SKM-1 treated with dmso at 0.1 percent for 144 hours (cell line): ENCODE data around the gene PEA15.

Experiments used
- DNase-seq: peaks from one replicate; lab custom pipeline; 2025; ENCODE audit not compliant: unreplicated experiment; lab: John Stamatoyannopoulos, UW

The PEA15 gene

DNA sequence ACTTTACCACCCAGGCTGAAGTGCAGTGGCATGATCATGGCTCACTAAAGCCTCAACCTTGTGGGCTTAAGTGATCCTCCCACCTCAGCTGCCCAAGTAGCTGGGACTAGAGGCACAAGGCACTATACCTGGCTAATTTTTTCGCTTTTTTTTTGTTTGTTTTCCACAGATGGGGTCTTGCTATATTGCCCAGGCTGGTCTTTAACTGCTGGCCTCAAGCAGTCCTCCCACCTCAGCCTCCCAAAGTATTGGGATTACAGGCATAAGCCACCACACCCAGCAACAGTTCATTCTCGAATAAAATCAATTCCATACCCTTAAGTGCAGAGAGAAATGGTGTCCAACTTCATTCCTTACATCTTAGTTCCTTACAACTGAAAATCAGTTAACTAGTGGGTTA lies 32.4 kb downstream of the PEA15 start:
- DNase-seq, result no peak

GRCh38 chr1:160238408-160238807 lies 33.2 kb downstream of the PEA15 start:
- DNase-seq, result no peak

GRCh38 chr1:160239582-160240299 lies 34.6 kb downstream of the PEA15 start:
- no peak for DNase-seq

- no peak for DNase-seq
Observed at GRCh38 chr1:160243767-160244166, 38.6 kb downstream of the PEA15 start.

DNA sequence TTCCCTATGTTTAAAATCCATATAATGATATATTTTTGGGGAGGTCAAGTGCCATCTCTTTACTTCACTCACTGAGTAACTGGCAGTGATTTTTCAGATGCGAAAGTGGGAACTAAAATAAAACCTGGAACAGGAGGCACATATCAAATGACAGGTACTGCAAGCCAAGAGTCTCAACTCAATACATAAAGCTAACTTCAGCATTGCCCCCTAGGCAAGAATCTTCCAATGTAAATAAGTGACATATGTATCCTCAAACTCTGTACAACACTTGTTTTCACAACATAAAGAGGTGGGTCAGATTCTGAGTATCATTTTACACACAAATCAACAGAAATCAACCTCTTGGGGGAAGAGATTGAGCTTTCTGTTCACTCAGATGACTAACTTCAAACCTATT lies 39.0 kb downstream of the PEA15 start:
- no peak for DNase-seq

DNA sequence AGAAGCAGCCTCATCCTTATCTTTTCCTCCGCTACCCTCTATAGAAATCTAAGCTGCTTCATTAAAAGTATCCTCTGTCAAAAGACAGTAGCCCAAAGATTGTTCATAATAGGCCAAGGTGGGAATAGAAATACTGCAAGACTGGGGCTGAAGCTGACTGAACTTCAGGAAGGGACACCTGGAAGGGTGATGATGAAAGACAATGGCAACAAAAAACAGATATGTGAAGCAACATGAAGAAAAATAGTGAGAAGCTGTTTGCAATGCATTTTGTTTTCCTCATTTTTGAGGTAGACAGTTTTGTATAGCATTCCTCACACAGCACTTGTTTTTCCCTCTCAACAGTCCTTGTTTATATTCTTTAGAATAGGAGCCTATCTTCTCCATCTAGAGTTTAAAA lies 40.2 kb downstream of the PEA15 start:
- DNase-seq, result no peak

GRCh38 chr1:160247053-160247452 lies 41.9 kb downstream of the PEA15 start:
- DNase-seq, result no peak

DNA sequence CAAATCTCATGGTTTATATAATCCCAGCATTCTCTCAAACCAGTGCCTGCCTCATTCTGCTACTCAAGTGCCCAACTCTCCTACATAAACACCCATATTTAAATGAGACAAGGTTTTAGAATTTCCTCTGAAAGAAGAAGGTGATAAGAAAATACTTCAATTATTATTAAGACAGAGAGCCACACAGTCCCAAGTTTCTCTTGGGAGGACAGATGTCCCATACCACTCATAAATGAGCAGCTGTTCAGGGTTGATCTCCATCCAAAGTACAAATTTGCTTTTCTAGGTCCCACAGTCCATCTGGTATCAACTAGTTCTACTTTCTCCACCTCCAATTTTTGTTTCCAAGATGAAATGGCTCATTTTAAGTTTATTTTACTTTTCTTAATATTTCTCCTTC lies 45.8 kb downstream of the PEA15 start:
- DNase-seq, result no peak

DNA sequence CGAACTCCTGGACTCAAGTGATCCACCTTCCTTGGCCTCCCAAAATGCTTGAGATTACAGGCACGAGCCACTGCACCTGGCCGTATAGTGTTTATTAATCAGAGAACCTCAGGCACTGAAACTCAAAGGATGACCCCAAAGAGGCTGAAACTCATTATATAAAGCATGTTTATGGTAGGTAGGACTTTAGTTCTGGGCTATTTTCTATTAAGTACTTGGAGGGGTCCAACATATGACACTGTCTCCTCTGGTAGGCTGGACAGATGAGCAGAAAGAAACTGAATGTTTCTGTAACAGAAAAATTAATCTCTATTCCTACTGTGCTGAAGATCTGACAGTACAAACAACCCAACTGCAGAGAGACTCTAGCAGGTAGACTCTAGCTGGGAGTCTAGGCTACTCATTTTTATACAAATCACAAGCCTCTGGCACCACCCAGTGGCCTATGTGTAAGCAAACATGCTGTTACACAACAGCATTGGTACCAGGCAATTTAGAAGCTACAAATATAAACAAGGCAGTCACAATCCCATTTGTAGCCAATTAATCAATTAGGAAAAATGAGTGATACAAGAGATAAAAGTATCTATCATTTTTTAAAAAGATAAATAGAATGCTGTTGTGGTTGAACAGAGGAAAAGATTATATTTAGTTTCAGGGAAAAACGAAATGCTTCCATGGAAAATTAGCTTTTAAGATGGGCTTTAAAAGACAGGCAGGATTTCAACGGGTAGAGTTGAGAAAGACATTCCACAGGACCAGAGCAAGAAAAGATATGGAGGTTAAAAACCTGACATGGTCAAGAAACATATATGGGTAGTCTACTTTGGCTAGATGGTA lies 46.7 kb downstream of the PEA15 start:
- peak; percentile 53 for DNase-seq

- DNase-seq, result no peak
Observed at GRCh38 chr1:160255781-160256300, 50.7 kb downstream of the PEA15 start.

DNA sequence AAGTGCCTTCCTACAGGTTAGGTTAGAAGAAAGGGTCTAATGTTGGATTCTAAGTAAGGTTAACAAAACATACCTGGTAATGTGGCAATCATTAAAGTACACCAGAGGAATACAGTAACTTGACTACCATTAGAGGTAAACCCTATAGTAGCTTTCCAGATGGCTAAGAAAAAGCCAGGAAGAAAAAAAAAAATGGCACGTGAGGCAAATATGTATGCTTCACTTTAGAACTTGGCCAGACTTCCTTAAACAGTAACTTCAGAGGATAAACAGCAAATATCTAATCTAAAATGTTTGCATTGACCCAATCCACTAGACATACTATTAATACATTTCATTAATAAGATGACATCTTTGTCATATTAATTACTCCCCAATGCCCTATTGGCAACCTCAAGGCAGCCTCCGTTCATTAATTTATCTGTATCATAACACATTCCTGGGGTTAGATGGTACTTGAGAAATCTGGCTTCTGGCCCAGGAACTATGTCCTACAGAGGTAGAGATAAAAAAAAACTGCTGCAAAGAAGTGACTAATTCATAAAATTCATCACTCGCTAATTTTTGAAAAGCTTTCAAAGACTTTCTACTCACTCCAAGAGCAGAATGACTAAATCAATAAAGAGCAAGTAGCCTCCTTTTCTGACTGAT lies 51.3 kb downstream of the PEA15 start:
- no peak for DNase-seq

DNA sequence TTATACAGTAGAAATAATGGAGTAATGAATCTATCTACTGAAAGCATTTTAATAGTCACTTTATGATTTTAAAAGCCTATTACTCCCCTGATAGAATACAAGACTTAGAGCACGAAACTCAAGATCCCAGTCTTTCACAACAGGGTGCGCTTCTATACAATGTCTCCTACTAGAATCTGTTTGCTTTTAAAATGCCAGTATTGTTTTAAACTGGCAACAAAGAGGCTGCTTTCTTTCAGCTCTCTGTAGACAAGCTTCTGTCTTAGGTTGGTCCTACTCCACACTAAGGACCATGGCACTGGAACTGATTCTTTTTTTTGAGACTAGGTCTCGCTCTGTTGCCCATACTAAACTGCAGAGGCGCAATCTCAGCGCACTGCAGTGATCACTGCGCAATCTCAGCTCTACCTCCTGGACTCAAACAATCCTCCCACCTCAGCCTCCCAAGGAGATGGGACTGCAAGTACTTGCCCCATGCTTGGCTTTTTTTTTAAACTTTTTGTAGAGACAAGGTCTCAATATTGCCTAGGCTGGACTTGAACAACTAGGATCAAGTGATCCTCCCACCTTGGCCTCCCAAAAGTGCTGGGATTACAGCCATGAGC lies 52.3 kb downstream of the PEA15 start:
- DNase-seq, result no peak

- DNase-seq, result no peak
Observed at GRCh38 chr1:160258177-160258798, 53.1 kb downstream of the PEA15 start.

DNA sequence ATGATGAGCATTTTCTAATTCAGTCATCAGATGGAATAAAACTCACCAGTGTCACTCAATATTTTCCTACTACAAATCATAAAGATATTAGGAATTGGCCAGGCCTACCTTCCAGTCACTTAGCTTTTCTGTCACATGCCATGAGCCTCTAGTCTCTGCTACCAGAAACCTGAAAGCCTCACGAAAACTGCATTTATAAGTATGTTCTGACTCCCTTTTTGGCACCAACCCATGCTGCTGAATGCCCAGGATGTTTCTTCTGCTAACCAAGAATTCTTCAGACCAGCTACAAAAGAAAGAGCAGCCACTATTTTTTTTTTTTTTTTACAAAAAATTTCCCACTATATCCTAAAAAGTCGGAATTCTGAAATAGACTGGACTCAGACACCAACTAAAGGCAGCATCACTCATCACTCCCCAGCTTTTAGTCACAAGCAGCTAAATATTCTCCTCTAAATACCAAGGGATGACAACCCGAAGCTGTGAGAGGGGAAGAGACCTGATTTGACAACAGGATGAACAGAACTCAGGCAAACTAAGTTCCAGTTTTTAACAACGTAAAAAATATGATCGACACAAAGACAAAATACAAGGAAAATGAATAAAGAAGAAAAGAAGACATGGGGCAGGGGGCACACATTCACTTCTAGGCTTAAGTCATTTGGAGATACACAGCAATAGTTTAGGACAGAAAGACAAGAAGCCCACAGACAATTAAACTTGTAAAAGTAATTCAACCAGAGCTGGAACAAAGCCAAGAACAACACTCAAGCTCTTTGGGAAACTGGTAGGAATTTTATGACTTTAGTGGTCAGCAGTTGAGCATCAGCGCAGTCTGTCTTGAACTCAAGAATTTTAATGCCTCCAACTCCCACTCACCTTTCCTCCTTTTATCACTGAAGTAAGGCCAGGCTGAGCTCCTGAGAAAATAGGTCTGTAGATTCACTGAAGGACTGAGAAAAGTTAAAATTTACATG lies 55.5 kb downstream of the PEA15 start:
- DNase-seq, result no peak

DNA sequence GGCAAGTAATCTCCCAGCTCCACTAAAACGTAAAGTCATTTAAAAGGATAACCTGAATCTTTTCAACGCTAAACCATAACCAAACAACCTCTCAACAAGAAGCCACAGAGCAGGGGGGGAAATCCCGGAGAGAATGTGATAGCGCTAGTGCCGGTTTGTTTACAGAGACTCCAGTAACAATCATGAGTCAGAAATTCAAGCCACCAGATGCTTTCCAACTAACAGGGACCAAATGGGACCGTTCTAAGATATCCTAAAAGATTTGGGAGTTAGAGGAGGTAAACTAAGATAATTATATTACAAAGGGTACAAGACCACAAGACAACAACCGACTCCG lies 56.3 kb downstream of the PEA15 start:
- DNase-seq, result peak; percentile 48

GRCh38 chr1:160261893-160262794 lies 57.0 kb downstream of the PEA15 start, which contains the start of gene DCAF8:
Gene DCAF8 (minus strand): TSS chr1:160262549. CDS start chr1:160244008, 18,541 bp downstream.
- DNase-seq, result peak; percentile 99

DNA sequence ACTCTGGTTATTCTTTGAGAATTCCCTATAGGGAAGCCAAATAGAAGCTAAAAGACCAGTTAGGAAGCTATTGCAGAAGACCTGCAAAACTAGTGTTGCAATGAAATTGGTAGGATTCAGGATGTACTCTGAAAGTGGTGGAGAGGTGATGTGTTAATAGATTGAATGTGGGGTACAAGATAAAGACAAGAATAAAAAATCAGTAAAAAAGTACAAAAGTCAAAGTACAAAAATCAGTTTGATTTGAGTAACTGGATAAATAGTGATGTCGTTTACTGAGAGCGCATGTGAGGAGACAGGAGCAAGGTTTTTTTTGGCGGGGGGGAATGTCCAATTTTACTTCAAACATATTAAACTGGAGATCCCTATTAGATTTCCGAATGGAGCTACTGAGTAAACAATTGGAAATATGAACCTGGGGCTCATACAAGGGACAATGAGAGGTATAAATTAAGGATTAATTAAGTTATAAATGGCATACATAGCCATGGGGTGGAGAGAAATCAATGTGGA lies 59.7 kb downstream of the PEA15 start:
- DNase-seq, result no peak
